GF-D8 (cell line): Measurements from ENCODE around the gene DEPDC5.

ENCODE experiments used
- DNase-seq: peaks from one replicate; lab custom pipeline; 2025; lab: John Stamatoyannopoulos, UW

Gene DEPDC5

GRCh38 chr22:31926969-31927368, 173.2 kb downstream of the DEPDC5 start:
- no peak for DNase-seq

GRCh38 chr22:31927562-31927961, 173.7 kb downstream of the DEPDC5 start:
- no peak for DNase-seq

- no peak for DNase-seq
These were observed 175.5 kb downstream of the DEPDC5 start for GRCh38 chr22:31929167-31929930.

GRCh38 chr22:31932863-31933262, 179.0 kb downstream of the DEPDC5 start:
- DNase-seq: no peak

- DNase-seq: no peak
These were observed 179.6 kb downstream of the DEPDC5 start for GRCh38 chr22:31933406-31933805.

- no peak for DNase-seq
These were observed 180.1 kb downstream of the DEPDC5 start for GRCh38 chr22:31933816-31934482.

- DNase-seq: no peak
These were observed 182.3 kb downstream of the DEPDC5 start for GRCh38 chr22:31935961-31936635.

GRCh38 chr22:31937341-31937740, 183.5 kb downstream of the DEPDC5 start:
- DNase-seq: no peak

GRCh38 chr22:31938296-31938695, 184.5 kb downstream of the DEPDC5 start:
- DNase-seq: no peak

GRCh38 chr22:31940506-31940905, 186.7 kb downstream of the DEPDC5 start:
- DNase-seq: no peak

- no peak for DNase-seq
These were observed 188.3 kb downstream of the DEPDC5 start for GRCh38 chr22:31942091-31942490.

- no peak for DNase-seq
These were observed 189.6 kb downstream of the DEPDC5 start for GRCh38 chr22:31943206-31943977.

- peak; percentile 78 for DNase-seq
These were observed 190.3 kb downstream of the DEPDC5 start, which contains the start of gene YWHAH for GRCh38 chr22:31943978-31944699. Gene YWHAH, plus strand, starts transcription at chr22:31944535. Its CDS starts 199 bp downstream, at chr22:31944734.

GRCh38 chr22:31944700-31945442, 191.1 kb downstream of the DEPDC5 start:
- no peak for DNase-seq

- no peak for DNase-seq
These were observed 191.6 kb downstream of the DEPDC5 start for GRCh38 chr22:31945443-31945855.

GRCh38 chr22:31945971-31946680, 192.3 kb downstream of the DEPDC5 start:
- DNase-seq: peak; percentile 12

- DNase-seq: peak; percentile 38
These were observed 193.5 kb downstream of the DEPDC5 start for GRCh38 chr22:31947296-31947695.

- DNase-seq: no peak
These were observed 194.2 kb downstream of the DEPDC5 start for GRCh38 chr22:31948002-31948401.

- no peak for DNase-seq
These were observed 196.4 kb downstream of the DEPDC5 start for GRCh38 chr22:31950226-31950625.
